Measurements from ENCODE around the gene RPUSD1. TPM values are rescaled to one million over a fixed set of nuclear protein-coding genes. Genes with fewer than 3 reads are reported as not detected.

Gene RPUSD1
- total and polyA plus RNA-seq, 2 donors (not counting 1 experiment from before 2014, with no cell fraction given), result 8.2 to 16.2 TPM

GRCh38 chr16:741986-742629 is 46.1 kb downstream of the RPUSD1 start:
- no peak overlapping the region for H3K4me2 ChIP-seq (ENCODE audit: extremely low read depth, insufficient read depth, low read length)
- TF ChIP-seq EZH2 (IDR thresholded peaks at IDR 0.05; ENCODE audit: low read length, missing control alignments), result no peak
- TF ChIP-seq CTCF (conservative IDR thresholded peaks at IDR 0.05 in 1 of 2, IDR thresholded peaks at IDR 0.05 in 1 of 2; ENCODE audit: low read depth in 1 of 2, low read length in 2 of 2), result no peak
- H3K27ac ChIP-seq (ENCODE audit: insufficient read depth, low read length), result no peak overlapping the region
- no peak overlapping the region for H2AFZ ChIP-seq (ENCODE audit: low read length)
- H4K20me1 ChIP-seq (ENCODE audit: control insufficient read depth, extremely low read depth, insufficient read depth, low read length), result no peaks in the 10 kb centered on the region
- no peak overlapping the region for H3K9ac ChIP-seq (ENCODE audit: insufficient read depth, low read length)
- H3K27me3 ChIP-seq (ENCODE audit: control insufficient read depth, insufficient read depth, low read length), result no peaks in the 10 kb centered on the region
- peaks cover 3% of the 10 kb centered on the region for H3K79me2 ChIP-seq (ENCODE audit: control insufficient read depth, insufficient read depth, low read length)
- peaks cover 3% of the 10 kb centered on the region for H3K36me3 ChIP-seq (ENCODE audit: control insufficient read depth, insufficient read depth, low read length)
- H3K9me3 ChIP-seq (ENCODE audit: control insufficient read depth, insufficient read depth, low read depth, low read length), result no peaks in the 10 kb centered on the region
- no peak overlapping the region for H3K4me3 ChIP-seq (replicated peaks in 1 of 4; ENCODE audit: control extremely low read depth in 1 of 4, insufficient read depth in 1 of 4, low read depth in 3 of 4, low read length in 4 of 4)
- no peak for DNase-seq (ENCODE audit: low read depth in 2 of 2)
- H3K4me1 ChIP-seq (ENCODE audit: control insufficient read depth, extremely low read depth, insufficient read depth, low read length), result no peaks in the 10 kb centered on the region

GRCh38 chr16:740764-741505 is 47.2 kb downstream of the RPUSD1 start, which contains the start of gene CIAO3:
TSS of gene CIAO3 (minus strand) at chr16:740997. CDS start at chr16:740985, 12 bp downstream.
- DNase-seq (ENCODE audit: low read depth in 2 of 2), result peak; percentile 88 to 92
- H3K27ac ChIP-seq (ENCODE audit: insufficient read depth, low read length), result peak within 1 kb of the TSS; percentile 24
- H2AFZ ChIP-seq (ENCODE audit: low read length), result peak within 1 kb of the TSS; percentile 76
- H3K4me2 ChIP-seq (ENCODE audit: extremely low read depth, insufficient read depth, low read length), result peak within 1 kb of the TSS; percentile 90
- no peaks in the 10 kb centered on the region for H4K20me1 ChIP-seq (ENCODE audit: control insufficient read depth, extremely low read depth, insufficient read depth, low read length)
- no peaks in the 10 kb centered on the region for H3K27me3 ChIP-seq (ENCODE audit: control insufficient read depth, insufficient read depth, low read length)
- no peaks in the 10 kb centered on the region for H3K9me3 ChIP-seq (ENCODE audit: control insufficient read depth, insufficient read depth, low read depth, low read length)
- peaks cover 8% of the 10 kb centered on the region for H3K36me3 ChIP-seq (ENCODE audit: control insufficient read depth, insufficient read depth, low read length)
- TF ChIP-seq CTCF (conservative IDR thresholded peaks at IDR 0.05 in 1 of 2, IDR thresholded peaks at IDR 0.05 in 1 of 2; ENCODE audit: low read depth in 1 of 2, low read length in 2 of 2) (peak; percentile 49 to 57), EZH2 (IDR thresholded peaks at IDR 0.05; ENCODE audit: low read length, missing control alignments) (no peak)
- peak within 1 kb of the TSS; percentile 60 for H3K9ac ChIP-seq (ENCODE audit: insufficient read depth, low read length)
- peak within 1 kb of the TSS; percentile 55 to 91 (median 64) for H3K4me3 ChIP-seq (replicated peaks in 1 of 4; ENCODE audit: control extremely low read depth in 1 of 4, insufficient read depth in 1 of 4, low read depth in 3 of 4, low read length in 4 of 4)
- H3K4me1 ChIP-seq (ENCODE audit: control insufficient read depth, extremely low read depth, insufficient read depth, low read length), result no peaks in the 10 kb centered on the region
- peaks cover 3% of the 10 kb centered on the region for H3K79me2 ChIP-seq (ENCODE audit: control insufficient read depth, insufficient read depth, low read length)

GRCh38 chr16:740459-740763 is 47.8 kb downstream of the RPUSD1 start:
- DNase-seq (ENCODE audit: low read depth in 2 of 2), result no peak
- no peak overlapping the region for H2AFZ ChIP-seq (ENCODE audit: low read length)
- no peaks in the 10 kb centered on the region for H4K20me1 ChIP-seq (ENCODE audit: control insufficient read depth, extremely low read depth, insufficient read depth, low read length)
- peak overlapping the region; percentile 79 for H3K4me2 ChIP-seq (ENCODE audit: extremely low read depth, insufficient read depth, low read length)
- H3K4me3 ChIP-seq (replicated peaks in 1 of 4; ENCODE audit: control extremely low read depth in 1 of 4, insufficient read depth in 1 of 4, low read depth in 3 of 4, low read length in 4 of 4), result peak overlapping the region; percentile 55 to 91 (median 64)
- H3K9ac ChIP-seq (ENCODE audit: insufficient read depth, low read length), result peak overlapping the region; percentile 60
- H3K4me1 ChIP-seq (ENCODE audit: control insufficient read depth, extremely low read depth, insufficient read depth, low read length), result no peaks in the 10 kb centered on the region
- no peak for TF ChIP-seq CTCF (conservative IDR thresholded peaks at IDR 0.05 in 1 of 2, IDR thresholded peaks at IDR 0.05 in 1 of 2; ENCODE audit: low read depth in 1 of 2, low read length in 2 of 2)
- TF ChIP-seq EZH2 (IDR thresholded peaks at IDR 0.05; ENCODE audit: low read length, missing control alignments), result no peak
- H3K36me3 ChIP-seq (ENCODE audit: control insufficient read depth, insufficient read depth, low read length), result peaks cover 8% of the 10 kb centered on the region
- H3K79me2 ChIP-seq (ENCODE audit: control insufficient read depth, insufficient read depth, low read length), result peaks cover 3% of the 10 kb centered on the region
- H3K27ac ChIP-seq (ENCODE audit: insufficient read depth, low read length), result peak overlapping the region; percentile 24
- no peaks in the 10 kb centered on the region for H3K9me3 ChIP-seq (ENCODE audit: control insufficient read depth, insufficient read depth, low read depth, low read length)
- no peaks in the 10 kb centered on the region for H3K27me3 ChIP-seq (ENCODE audit: control insufficient read depth, insufficient read depth, low read length)

All from fibroblast of lung (primary cell).